Kidney (tissue), 14 donors: Measurements from ENCODE around the gene ENKD1. TPM values are rescaled to one million over a fixed set of nuclear protein-coding genes. Genes with fewer than 3 reads are reported as not detected.

ENCODE experiments used
- DNase-seq, 5 donors: peaks; one replicate each; pipeline ENCODE4 v3.0.0-alpha.2; 2013 to 2020
- FAIRE-seq: peaks from 2 replicates; lab custom pipeline; 2012; peaks lifted over from hg19 to GRCh38; lab: Jason Lieb, UNC
- H3K27ac ChIP-seq, 2 donors: one replicate each; pipeline ENCODE4 v1.7.0; 2013; ENCODE audit warnings: low read depth in 2 of 2, low read length in 2 of 2, inconsistent platforms in 1 of 2
- H3K27me3 ChIP-seq: one replicate; pipeline ENCODE4 v1.7.1; 2013; ENCODE audit warnings: low read length, inconsistent platforms; ENCODE audit not compliant: control insufficient read depth, insufficient read depth
- H3K36me3 ChIP-seq, 3 donors: one replicate each; pipeline versions ENCODE4 v1.7.0 to v1.7.1; 2013; ENCODE audit warnings: low read length in 3 of 3, control low read depth in 1 of 3, inconsistent platforms in 1 of 3; ENCODE audit not compliant: insufficient read depth in 3 of 3, control insufficient read depth in 2 of 3
- H3K4me1 ChIP-seq, 3 donors: one replicate each; pipeline versions ENCODE4 v1.7.0 to v1.7.1; 2013; ENCODE audit warnings: low read length in 3 of 3, inconsistent platforms in 1 of 3, low read depth in 1 of 3; ENCODE audit not compliant: control insufficient read depth in 2 of 3, insufficient read depth in 2 of 3
- H3K4me3 ChIP-seq, 3 donors: one replicate each; pipeline versions ENCODE4 v1.7.0 to v1.8.1; 2013; ENCODE audit warnings: low read length in 3 of 3, control low read depth in 1 of 3, inconsistent platforms in 1 of 3
- H3K9ac ChIP-seq, 3 donors: one replicate each; pipeline versions ENCODE4 v1.7.0 to v1.7.1; 2013; ENCODE audit warnings: low read length in 3 of 3, control low read depth in 1 of 3, inconsistent platforms in 1 of 3
- H3K9me3 ChIP-seq, 3 donors: one replicate each; pipeline versions ENCODE4 v1.7.0 to v1.7.1; 2013; ENCODE audit warnings: low read length in 3 of 3, control low read depth in 1 of 3, inconsistent platforms in 1 of 3; ENCODE audit not compliant: control insufficient read depth in 2 of 3, insufficient read depth in 1 of 3
- CTCF ChIP-seq: IDR thresholded peaks from 3 replicates; pipeline ENCODE4 v1.5.1; 2012; ENCODE audit warnings: mild to moderate bottlenecking, moderate library complexity, borderline replicate concordance; ENCODE audit not compliant: insufficient read depth; ENCODE audit errors: extremely low read depth
- intact Hi-C: fragments of 100-400 bp; cut with DNase I; formaldehyde crosslinking; loops from one replicate; pipeline ENCODE4 v1.11.1; 2022
- polyA plus RNA-seq: library from polyadenylated mRNA; stranded (reverse); fragments of 350-450 nt; fragmentation: Illumina TruSeq; extraction: RNeasy Lipid Tissue Mini Kit (QIAGEN cat#74804); gene quantifications from one replicate; pipeline ENCODE4 v1.2.3, GENCODE V29; 2014; ENCODE audit warnings: low read depth, low replicate concordance; ENCODE audit not compliant: insufficient read depth
- total RNA-seq: library from RNA; stranded (reverse); fragmentation: NEBNext Ultra II Directional; extraction: Animal tissue kit (Norgen Biotek cat#: 25700); gene quantifications from one replicate; pipeline ENCODE4 v1.2.1, GENCODE V29; 2021
- donor health status: control.
- donor health status: control.
- donor health status: control.
- donor health status: control.
- donor health status: control.
- donor health status: DM: yes; HTN: yes; CAD: no.
- donor health status: Normal renal cell carcinoma (clear cell type).

ENKD1 gene
- total and polyA plus RNA-seq, 2 donors from 2014 or later, result 30.2 to 38.3 TPM

GRCh38 chr16:67704110-67704509, 37.6 kb upstream of the ENKD1 start:
- no peak for TF ChIP-seq CTCF
- Histone ChIP-seq H3K4me3 (no peak overlapping the region), H3K9ac (no peak overlapping the region), H3K36me3 (no peaks in the 10 kb centered on the region), H3K27ac (no peak overlapping the region), H3K9me3 (no peaks in the 10 kb centered on the region), H3K4me1 (no peaks in the 10 kb centered on the region), H3K27me3 (no peaks in the 10 kb centered on the region)
- intact Hi-C loops, result no loop called here
- no peak for FAIRE-seq
- DNase-seq, result no peak

GRCh38 chr16:67703626-67704025, 37.1 kb upstream of the ENKD1 start:
- DNase-seq (no peak), FAIRE-seq (no peak)
- intact Hi-C loops, result no loop called here
- H3K27ac ChIP-seq, result no peak overlapping the region
- no peaks in the 10 kb centered on the region for H3K9me3 ChIP-seq
- no peaks in the 10 kb centered on the region for H3K4me1 ChIP-seq
- no peak overlapping the region for H3K9ac ChIP-seq
- no peak overlapping the region for H3K4me3 ChIP-seq
- H3K36me3 ChIP-seq, result no peaks in the 10 kb centered on the region
- no peaks in the 10 kb centered on the region for H3K27me3 ChIP-seq
- no peak for TF ChIP-seq CTCF

GRCh38 chr16:67702130-67702529, 35.6 kb upstream of the ENKD1 start:
- H3K27ac ChIP-seq, result no peak overlapping the region
- intact Hi-C loops, result no loop called here
- H3K4me1 ChIP-seq, result peaks cover 0 to 4% (median 3%) of the 10 kb centered on the region in 3 donors
- no peaks in the 10 kb centered on the region for H3K9me3 ChIP-seq
- FAIRE-seq, result no peak
- H3K27me3 ChIP-seq, result no peaks in the 10 kb centered on the region
- H3K9ac ChIP-seq, result no peak overlapping the region
- no peak overlapping the region for H3K4me3 ChIP-seq
- no peak for DNase-seq
- no peak for TF ChIP-seq CTCF
- peaks cover 0 to 4% (median 0%) of the 10 kb centered on the region in 3 donors for H3K36me3 ChIP-seq

GRCh38 chr16:67701420-67701819, 34.9 kb upstream of the ENKD1 start:
- Histone ChIP-seq H3K27me3 (no peaks in the 10 kb centered on the region), H3K9ac (no peak overlapping the region), H3K4me3 (no peak overlapping the region), H3K9me3 (no peaks in the 10 kb centered on the region), H3K36me3 (peaks cover 0 to 4% (median 0%) of the 10 kb centered on the region in 3 donors), H3K27ac (no peak overlapping the region), H3K4me1 (peaks cover 0 to 4% (median 3%) of the 10 kb centered on the region in 3 donors)
- DNase-seq, result no peak
- no peak for TF ChIP-seq CTCF
- intact Hi-C loops, result no loop called here
- FAIRE-seq, result no peak
